NB4 (cell line): ENCODE results near the gene RNASE7.

ENCODE experiments used
- MYC ChIP-seq: IDR thresholded peaks from 2 replicates; pipeline ENCODE4 v1.6.1; 2011; ENCODE audit warnings: low read depth, low read length
- TF ChIP-seq, protein P1 (sequence below): IDR thresholded peaks from one replicate; pipeline ENCODE4 v1.5.1; 2012; ENCODE audit warnings: low read depth, low read length

DNA sequence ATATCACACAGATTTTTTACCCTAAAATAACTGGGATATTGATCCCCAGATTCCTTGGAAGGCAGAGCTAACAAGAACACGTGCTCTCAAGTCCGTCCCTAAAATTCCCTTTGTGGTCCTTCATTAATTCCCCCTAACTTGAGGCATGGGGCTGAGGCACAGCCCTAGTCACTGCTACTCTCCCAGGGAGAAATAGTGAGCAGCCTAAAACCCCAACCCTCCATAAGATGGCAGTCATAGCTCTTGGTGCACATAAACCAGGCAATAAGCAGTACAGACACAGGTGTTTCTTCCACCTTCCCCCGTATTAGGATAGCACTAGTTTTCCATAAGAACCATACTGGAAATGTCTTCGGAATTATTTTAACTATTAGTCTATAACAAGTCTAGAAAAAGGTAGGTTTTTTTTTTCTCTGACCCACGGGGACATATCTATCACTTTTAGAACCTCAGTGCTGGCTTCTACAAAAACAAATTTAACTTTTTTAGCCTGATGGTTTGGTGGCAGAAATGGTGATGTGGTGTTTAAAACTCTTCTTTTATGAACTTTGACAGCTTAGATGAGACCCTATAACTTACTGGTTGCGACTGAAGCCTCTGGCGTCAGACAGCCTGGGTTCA is 24.8 kb downstream of the RNASE7 start:
- TF ChIP-seq, protein P1, sequence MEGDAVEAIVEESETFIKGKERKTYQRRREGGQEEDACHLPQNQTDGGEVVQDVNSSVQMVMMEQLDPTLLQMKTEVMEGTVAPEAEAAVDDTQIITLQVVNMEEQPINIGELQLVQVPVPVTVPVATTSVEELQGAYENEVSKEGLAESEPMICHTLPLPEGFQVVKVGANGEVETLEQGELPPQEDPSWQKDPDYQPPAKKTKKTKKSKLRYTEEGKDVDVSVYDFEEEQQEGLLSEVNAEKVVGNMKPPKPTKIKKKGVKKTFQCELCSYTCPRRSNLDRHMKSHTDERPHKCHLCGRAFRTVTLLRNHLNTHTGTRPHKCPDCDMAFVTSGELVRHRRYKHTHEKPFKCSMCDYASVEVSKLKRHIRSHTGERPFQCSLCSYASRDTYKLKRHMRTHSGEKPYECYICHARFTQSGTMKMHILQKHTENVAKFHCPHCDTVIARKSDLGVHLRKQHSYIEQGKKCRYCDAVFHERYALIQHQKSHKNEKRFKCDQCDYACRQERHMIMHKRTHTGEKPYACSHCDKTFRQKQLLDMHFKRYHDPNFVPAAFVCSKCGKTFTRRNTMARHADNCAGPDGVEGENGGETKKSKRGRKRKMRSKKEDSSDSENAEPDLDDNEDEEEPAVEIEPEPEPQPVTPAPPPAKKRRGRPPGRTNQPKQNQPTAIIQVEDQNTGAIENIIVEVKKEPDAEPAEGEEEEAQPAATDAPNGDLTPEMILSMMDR, result peak; percentile 31
- TF ChIP-seq MYC, result no peak
